ENCODE measurements around the gene EXOC8. TPM values are rescaled to one million over a fixed set of nuclear protein-coding genes. Genes with fewer than 3 reads are reported as not detected.

EXOC8 gene
- total and polyA plus RNA-seq, 2 of the 13 experiments (the other 11 are each of a cell fraction or from before 2014, with no cell fraction given): 2.1 to 7.9 TPM

GRCh38 chr1:231337472-231338269 lies at the start of gene EXOC8 (continued):
- TF ChIP-seq MTF1 (CRISPR knock-in tag; IDR thresholded peaks at IDR 0.05) (peak; percentile 100), PTBP1 (IDR thresholded peaks at IDR 0.05; ENCODE audit: low read depth, low read length, poor library complexity, severe bottlenecking) (peak; percentile 14), ZBTB37 (CRISPR knock-in tag; IDR thresholded peaks at IDR 0.05) (no peak), KDM4B (CRISPR knock-in tag; IDR thresholded peaks at IDR 0.05) (no peak), TBL1XR1 (IDR thresholded peaks at IDR 0.05; ENCODE audit: borderline replicate concordance, low read length, partially characterized antibody) (peak; percentile 37), ARHGAP35 (CRISPR knock-in tag; IDR thresholded peaks at IDR 0.05; ENCODE audit: borderline replicate concordance) (peak; percentile 54; the same call in 1 of the 2 replicates), ZMYM4 (CRISPR knock-in tag; IDR thresholded peaks at IDR 0.05) (peak; percentile 93), POGZ (CRISPR knock-in tag; IDR thresholded peaks at IDR 0.05) (peak; percentile 84), THAP8 (CRISPR knock-in tag; IDR thresholded peaks at IDR 0.05; ENCODE audit: borderline replicate concordance) (0 out of 2 replicates have a peak, but pooled peaks have one; percentile 80), ZNF12 (CRISPR knock-in tag; IDR thresholded peaks at IDR 0.05) (0 out of 2 replicates have a peak, but pooled peaks have one; percentile 13), CEBPB (IDR thresholded peaks at IDR 0.05; ENCODE audit: borderline replicate concordance, low read depth, low read length) (peak; percentile 68; the same call in 1 of the 2 replicates), ZNF883 (CRISPR knock-in tag; IDR thresholded peaks at IDR 0.05; ENCODE audit: not compliant biosample characterization) (peak; percentile 24), MAX (IDR thresholded peaks at IDR 0.05) (0 out of 2 replicates have a peak, but pooled peaks have one; percentile 26), HDAC2 (CRISPR knock-in tag; IDR thresholded peaks at IDR 0.05) (peak; percentile 62), ZNF549 (CRISPR knock-in tag; IDR thresholded peaks at IDR 0.05) (no peak), SMARCC2 (IDR thresholded peaks at IDR 0.05) (no peak), ZNF574 (CRISPR knock-in tag; IDR thresholded peaks at IDR 0.05) (no peak; the same call in none of the 2 replicates), MIER2 (CRISPR knock-in tag; IDR thresholded peaks at IDR 0.05) (peak; percentile 42; the same call in 1 of the 2 replicates), ZNF879 (CRISPR knock-in tag; IDR thresholded peaks at IDR 0.05) (no peak), SNAI1 (CRISPR knock-in tag; IDR thresholded peaks at IDR 0.05; ENCODE audit: borderline replicate concordance) (peak; percentile 92; the same call in 1 of the 2 replicates), DMAP1 (CRISPR knock-in tag; IDR thresholded peaks at IDR 0.05) (peak; percentile 74), CENPT (CRISPR knock-in tag; IDR thresholded peaks at IDR 0.05; ENCODE audit: low read depth) (no peak), YY1 (IDR thresholded peaks at IDR 0.05; ENCODE audit: insufficient read depth, insufficient replicate concordance, low read depth, low read length) (peak; percentile 57)
- TF ChIP-seq, protein P1, sequence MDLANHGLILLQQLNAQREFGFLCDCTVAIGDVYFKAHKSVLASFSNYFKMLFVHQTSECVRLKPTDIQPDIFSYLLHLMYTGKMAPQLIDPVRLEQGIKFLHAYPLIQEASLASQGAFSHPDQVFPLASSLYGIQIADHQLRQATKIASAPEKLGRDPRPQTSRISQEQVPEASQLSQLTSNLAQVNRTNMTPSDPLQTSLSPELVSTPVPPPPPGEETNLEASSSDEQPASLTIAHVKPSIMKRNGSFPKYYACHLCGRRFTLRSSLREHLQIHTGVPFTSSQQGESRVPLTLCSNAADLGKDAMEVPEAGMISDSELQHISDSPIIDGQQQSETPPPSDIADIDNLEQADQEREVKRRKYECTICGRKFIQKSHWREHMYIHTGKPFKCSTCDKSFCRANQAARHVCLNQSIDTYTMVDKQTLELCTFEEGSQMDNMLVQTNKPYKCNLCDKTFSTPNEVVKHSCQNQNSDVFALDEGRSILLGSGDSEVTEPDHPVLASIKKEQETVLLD (CRISPR knock-in tag; IDR thresholded peaks at IDR 0.05; ENCODE audit: low read depth): no peak

Measured in HepG2 (cell line).